AG09319 (cell line): ENCODE measurements around the gene ADGRG1.
"Not testable (repeated sequence)": the region's sequence is repeated elsewhere in the genome, so short reads cannot be mapped to it uniquely, and the experiment has no call there.

Experiments used
- DNase-seq: peaks from one replicate; pipeline ENCODE4 v3.0.0-alpha.2; 2010; ENCODE audit warnings: low read depth; ENCODE audit errors: extremely low read depth
- TF ChIP-seq, protein P1 (sequence below): IDR thresholded peaks from 2 replicates; pipeline ENCODE4 v1.5.1; 2011; ENCODE audit warnings: low read depth, mild to moderate bottlenecking, inconsistent platforms, low read length, moderate library complexity

Gene ADGRG1

DNA sequence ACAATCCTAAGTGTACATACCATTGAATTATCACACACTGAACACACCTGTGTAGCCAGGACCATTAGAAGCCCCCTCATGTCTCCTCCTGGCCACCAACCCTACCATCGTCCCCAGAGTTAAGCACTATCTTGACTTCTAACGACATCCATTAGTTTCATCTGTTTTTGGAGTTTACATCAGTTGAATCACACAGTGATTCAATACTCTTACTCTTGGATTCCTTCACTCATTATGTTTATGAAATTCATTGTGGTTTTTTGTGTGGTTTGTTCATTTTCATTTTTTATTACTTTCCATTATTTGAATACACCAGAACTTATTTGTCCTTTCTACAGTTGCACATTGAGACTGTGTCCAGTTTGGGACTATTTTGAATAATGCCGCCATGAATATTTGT, 79.7 kb downstream of the ADGRG1 start:
- TF ChIP-seq, protein P1, sequence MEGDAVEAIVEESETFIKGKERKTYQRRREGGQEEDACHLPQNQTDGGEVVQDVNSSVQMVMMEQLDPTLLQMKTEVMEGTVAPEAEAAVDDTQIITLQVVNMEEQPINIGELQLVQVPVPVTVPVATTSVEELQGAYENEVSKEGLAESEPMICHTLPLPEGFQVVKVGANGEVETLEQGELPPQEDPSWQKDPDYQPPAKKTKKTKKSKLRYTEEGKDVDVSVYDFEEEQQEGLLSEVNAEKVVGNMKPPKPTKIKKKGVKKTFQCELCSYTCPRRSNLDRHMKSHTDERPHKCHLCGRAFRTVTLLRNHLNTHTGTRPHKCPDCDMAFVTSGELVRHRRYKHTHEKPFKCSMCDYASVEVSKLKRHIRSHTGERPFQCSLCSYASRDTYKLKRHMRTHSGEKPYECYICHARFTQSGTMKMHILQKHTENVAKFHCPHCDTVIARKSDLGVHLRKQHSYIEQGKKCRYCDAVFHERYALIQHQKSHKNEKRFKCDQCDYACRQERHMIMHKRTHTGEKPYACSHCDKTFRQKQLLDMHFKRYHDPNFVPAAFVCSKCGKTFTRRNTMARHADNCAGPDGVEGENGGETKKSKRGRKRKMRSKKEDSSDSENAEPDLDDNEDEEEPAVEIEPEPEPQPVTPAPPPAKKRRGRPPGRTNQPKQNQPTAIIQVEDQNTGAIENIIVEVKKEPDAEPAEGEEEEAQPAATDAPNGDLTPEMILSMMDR = no peak
- DNase-seq = no peak

DNA sequence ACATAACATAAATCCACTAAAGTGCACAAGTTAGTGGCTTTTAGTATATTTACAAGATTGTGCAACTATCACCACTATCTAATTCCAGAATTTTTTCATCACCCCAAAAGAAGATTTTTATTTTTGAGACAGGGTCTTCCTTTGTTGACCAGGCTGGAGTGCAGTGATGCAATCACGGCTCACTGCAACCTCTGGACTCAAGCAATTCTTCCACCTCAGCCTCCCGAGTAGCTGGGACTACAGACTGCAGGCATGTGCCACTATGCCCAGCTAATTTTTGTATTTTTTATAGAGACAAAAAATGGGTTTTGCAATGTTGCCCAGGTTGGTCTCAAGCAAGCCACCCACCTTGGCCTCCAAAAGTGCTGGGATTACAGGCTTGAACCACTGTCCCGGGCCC, 81.2 kb downstream of the ADGRG1 start:
- TF ChIP-seq, protein P1 = no peak

DNA sequence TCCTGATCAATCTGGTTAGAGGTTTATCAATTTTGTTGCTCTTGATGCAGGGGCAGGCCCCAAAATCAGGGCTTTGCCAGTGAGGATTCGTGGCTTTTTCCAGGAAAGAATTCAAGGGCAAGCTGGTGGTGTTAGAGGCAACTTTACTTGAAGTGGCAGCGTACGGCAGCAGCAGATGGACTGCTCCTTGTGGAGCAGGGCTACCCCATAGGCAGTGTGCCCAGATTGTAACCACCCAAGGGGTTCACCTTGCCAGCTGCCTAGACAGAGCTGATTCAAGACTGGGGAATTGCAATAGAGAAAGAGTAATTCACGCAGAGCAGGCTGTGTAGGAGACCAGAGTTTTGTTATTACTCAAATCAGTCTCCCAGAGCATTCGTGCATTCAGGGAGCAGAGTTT, 82.9 kb downstream of the ADGRG1 start:
- TF ChIP-seq, protein P1 = no peak
- DNase-seq = no peak

More for the DNA sequence above, 81.2 kb downstream of the ADGRG1 start:
- DNase-seq = no peak

DNA sequence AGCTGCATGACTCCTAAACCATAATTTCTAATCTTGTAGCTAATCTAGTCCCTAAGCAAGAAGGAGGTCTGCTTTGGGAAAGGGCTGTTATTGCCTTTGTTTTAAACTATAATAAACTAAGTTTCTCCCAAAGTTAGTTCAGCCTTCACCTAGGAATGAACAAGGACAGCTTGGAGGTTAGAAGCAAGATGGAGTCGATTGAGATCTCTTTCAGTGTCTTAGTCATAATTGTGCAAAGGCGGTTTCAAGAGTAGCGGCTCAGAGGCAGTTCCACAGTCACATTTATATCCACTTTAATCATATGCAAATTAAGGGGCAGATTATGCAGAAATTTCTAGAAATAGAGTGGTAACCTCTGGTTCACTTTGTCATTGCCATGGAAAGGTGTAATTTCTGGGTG, 83.6 kb downstream of the ADGRG1 start:
- TF ChIP-seq, protein P1 = no peak
- no peak for DNase-seq

DNA sequence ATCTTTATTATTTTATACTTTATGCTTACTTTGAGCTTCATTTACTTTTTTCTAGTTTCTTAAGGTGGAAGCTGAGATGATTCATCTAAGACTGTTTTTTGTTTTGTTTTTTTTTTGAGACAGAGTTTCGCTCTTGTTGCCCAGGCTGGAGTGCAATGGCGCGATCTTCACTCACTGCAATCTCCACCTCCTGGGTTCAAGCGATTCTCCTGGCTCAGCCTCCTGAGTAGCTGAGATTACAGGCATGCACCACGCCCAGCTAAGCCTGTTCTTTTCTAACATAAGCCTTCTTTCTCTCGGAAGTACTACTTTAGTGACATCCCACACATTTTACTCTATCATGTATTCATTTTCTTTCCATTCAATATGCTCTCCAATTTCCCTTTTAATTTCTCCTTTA, 84.1 kb downstream of the ADGRG1 start:
- DNase-seq = not testable (repeated sequence)

DNA sequence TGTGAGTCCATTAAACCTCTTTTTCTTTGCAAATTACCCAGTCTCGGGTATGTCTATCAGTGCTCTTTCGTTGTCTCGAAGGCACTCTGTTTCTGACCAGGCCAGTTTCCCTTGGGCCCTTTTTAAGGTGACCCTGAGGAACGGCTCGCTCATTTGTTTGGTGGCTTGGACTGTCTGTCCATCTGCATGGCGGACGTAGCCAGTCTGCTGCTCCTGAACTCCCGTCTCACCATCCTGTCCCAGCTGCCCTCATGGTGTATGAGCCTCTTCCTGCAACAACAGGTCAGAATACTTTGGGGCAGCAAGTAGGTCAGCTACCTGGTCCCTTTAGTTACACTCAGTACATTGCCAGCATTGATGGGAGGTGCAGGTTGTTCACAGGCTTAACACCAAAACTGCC, 85.2 kb downstream of the ADGRG1 start:
- TF ChIP-seq, protein P1 = no peak

DNA sequence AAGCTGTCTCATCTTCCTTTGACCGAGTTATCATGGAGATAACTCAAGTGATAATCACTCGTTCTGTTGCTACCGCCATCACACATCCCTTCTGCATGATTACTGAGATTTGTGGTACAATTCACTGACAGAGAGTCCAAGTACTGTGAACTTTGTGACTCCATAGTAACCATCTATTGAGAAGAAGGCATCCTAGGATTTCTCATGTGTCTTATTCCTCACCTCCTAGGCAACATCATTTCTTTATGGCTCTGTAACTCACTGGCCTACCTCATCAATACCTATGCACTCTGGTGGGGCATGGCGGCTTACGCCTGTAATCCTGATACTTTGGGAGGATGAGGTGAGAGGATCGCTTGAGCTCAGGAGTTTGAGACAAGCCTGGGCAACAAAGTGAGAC, 85.6 kb downstream of the ADGRG1 start:
- TF ChIP-seq, protein P1 = no peak
- no peak for DNase-seq

More for the DNA sequence above, 85.2 kb downstream of the ADGRG1 start:
- no peak for DNase-seq
